ENCODE results near the gene ST6GAL2.

DNA sequence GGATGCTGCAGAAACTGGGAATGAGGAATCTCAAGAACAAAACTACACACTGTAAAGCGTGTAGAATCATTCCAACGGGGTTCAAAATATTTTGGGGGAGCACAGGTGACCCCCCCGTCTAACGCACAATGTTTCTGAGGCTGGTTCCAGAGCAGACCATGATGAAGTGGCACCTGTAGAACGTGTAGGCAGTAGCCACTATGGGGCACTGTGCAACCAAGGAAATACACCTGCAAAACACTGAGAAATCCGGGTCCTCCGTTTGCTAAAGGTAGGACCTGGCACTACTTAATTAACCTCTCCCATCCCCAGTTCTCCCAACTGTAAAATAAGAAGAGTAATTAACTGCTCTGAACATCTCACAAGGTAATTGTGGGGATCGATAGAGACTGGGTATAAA is 22.6 kb downstream of the ST6GAL2 start:
- TF ChIP-seq POLR2A (IDR thresholded peaks at IDR 0.05; ENCODE audit: low read depth, low read length) = no peak
- no peak for TF ChIP-seq TAF1 (IDR thresholded peaks at IDR 0.05; ENCODE audit: borderline replicate concordance, low read depth, low read length)
- TF ChIP-seq POLR2AphosphoS5 (IDR thresholded peaks at IDR 0.05; ENCODE audit: low read depth, low read length) = no peak
